GM18502 (cell line): ENCODE measurements around the gene TMEM116.
A peak's percentile ranks its signal among the peaks of the same experiment; 100 is the strongest.
"Not testable (repeated sequence)": the region's sequence is repeated elsewhere in the genome, so short reads cannot be mapped to it uniquely, and the experiment has no call there.

ENCODE experiments used
- ATAC-seq: cut with Tn5 transposase; IDR thresholded peaks from one replicate; pipeline ENCODE4 v1.9.1; 2021; ENCODE audit warnings: mild to moderate bottlenecking; ENCODE audit not compliant: unreplicated experiment, poor library complexity

The TMEM116 gene

DNA sequence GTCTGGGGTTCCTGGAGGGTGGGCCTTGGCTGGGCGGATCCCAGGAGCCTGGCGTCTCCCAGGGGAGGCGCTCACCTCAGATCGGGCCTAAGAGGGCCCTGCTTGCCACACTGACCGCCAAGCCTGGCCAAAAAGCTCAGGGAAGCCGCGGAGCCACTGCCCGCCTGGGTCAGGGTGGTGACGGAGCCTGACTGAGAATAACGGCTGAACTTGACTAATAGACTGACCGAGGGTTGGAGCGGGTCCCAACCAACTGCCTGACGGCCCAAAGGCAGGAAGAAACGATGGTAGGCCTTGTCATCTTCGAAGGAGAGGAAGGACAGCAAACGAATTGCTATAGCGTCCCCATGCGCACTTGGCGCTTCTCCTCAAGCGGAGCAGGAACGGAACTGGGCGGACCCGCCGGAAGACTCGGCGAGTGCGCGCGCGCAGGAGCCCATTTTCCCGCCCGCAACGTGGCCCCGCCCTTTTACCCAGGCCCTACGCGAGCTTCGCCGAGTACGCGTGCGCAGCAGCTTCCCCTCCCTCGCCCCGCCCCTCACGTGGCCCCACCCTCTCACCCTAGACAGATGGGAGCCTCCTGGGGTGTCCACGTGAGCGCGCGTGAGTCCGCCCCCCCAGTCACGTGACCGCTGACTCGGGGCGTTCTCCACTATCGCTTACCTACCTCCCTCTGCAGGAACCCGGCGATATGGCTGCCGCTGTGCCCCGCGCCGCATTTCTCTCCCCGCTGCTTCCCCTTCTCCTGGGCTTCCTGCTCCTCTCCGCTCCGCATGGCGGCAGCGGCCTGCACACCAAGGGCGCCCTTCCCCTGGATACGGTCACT, at the start of gene TMEM116, which contains the start of gene ERP29:
Gene TMEM116, minus strand, starts transcription at position 391 of the 826 bp plus-strand sequence. CDS start 7,895 bp downstream, outside the sequence.
Gene ERP29, plus strand, starts transcription at position 652 of the 826 bp plus-strand sequence. Its CDS starts 40 bp downstream, at position 692.
- ATAC-seq = peak; percentile 71

DNA sequence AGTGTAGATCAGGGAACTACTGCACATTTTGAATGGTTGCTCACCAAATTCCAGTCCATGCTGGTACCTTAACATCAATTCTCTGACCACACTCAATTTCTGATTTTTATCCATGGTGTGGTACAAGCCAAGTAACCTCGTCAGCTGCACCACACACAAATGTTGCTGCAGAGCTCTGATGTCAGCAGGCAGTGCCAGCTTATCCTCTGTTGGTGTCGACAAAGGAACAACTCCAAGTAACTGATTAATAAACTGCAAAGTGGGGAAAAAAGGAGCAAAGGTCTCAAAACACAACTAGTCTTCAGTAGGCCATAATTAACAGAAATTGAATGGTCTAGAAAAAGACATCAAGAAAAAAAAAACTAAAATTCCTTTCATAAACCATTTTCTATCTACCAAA, 48.2 kb upstream of the TMEM116 start:
- no peak for ATAC-seq

- no peak for ATAC-seq
Measured at GRCh38 chr12:112049351-112049750, 36.4 kb upstream of the TMEM116 start.

GRCh38 chr12:112046003-112046402, 33.0 kb upstream of the TMEM116 start:
- no peak for ATAC-seq

DNA sequence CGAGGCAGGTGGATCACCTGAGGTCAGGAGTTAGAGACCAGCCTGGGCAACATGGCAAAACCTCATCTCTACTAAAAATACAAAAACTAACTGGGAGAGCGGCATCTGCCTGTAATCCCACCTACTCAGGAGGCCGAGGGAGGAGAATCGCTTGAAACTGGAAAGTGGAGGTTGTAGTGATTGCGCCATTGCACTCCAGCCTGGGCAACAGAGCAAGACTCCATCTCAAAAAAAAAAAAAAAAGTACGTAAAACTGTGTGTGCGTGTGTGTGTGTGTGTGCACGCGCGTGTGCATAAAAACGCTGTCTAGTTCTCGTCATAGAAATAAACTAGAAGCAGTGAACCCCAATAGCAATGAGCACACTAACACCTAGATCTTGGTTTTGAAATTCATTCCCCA, 23.6 kb upstream of the TMEM116 start:
- ATAC-seq = not testable (repeated sequence)

DNA sequence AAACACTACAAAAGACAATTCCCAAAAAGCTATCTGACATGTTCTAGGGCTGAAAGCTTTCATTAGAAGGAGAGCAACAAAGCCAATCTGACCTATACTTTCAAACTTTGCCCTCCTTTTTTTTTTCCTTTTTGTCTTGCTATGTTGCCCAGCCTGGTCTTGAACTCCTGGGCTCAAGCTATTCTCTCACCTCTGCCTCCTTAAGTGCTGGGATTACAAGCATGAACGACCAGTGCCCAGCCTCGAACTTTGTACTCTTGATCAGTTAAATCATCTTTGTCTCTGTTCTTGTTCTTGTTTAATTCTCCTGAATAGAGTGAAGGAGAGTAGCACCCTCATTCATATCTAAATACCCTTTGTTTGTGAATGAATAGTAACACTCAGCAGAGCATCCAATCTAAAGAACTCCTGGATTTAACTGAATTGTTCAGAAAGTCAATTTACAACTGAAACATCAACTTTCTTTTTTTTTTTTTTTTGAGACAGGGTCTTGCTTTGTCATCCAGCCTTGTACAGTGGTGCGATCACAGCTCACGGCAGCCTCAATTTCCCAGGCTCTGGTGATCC, 22.3 kb upstream of the TMEM116 start:
- ATAC-seq = no peak

DNA sequence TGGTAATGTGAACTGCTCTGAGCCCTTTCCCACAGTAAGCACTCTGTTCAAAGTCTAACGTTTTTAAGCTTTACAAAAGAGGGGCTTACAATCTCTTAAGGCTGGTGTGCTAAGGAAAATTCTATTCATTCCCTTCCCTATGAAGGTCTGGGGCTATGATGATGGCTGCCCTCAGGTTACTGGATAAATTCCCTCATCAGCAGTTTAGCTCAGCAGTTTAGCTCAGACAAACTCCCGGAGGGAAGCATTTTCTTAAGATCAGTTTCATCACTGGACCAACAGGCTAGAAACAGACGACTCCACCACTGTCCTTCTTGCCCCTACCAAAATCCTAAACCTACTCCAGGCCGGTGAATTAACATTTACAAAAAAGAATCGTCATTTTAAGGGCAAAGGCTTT, 19.3 kb upstream of the TMEM116 start:
- no peak for ATAC-seq

DNA sequence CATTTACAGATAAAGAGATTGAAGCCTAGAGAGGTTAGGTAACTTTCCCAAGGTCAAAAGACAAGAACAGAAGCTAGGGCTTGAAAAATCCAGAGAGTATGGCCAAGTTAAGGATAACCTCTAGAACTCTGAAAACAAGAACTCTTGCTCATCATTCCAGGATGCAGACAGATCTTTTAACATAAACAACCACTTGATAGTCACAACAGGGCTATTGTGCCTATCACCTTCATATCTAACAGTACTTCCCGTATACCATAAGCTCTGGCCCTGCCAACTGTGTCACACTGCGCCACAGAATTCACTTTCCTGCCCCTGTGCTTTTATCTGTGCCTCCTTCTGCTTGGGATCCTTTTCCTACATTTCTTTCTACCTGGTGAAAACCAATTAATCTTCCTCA, 18.5 kb upstream of the TMEM116 start:
- ATAC-seq = no peak

DNA sequence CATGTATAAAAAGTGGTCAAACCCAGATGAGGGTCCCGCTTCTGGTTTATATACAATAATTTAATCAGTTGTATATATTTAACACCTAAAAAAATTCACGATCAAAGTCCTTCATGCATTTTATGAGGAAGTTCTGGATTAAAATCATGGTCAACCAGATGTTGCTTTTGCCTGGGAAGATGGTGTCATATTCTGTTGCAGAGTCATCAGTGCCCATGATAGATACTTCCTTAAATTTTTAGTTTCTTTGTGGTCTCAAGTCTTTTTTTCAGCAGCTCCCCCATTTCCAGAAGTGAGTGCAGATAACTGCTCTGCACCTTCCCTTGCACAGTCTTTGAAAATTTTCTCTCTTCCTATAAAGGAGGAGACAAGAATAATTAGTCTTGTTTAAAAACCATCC, 16.3 kb upstream of the TMEM116 start:
- ATAC-seq = no peak

DNA sequence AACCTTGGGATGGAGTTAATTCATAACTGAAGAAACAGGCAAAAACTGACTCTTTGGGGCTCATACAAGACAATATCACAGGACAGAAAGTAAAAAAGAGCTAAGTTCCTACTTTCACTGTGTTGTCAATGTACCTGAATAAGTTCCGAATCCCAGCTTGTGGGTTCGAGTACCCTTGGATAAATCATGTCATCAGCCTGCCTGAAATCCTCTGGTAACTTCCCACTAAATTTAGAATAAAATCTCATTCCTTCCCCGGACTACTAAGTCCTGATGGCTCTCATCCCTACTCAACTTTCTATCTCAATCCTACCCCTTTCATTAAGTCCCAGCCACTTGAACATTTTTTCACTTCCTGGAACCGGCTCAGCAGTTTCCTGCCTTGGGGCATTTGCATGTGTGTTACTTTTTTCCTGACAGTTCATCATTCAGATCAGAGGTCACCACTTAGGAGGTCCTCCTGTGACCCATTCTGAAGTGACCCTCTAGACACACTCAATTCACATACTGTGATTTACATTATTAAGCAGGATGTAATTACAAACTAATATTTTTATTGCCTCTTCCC, 12.9 kb upstream of the TMEM116 start:
- ATAC-seq = no peak

- ATAC-seq = no peak
Measured at GRCh38 chr12:112023759-112024396, 10.9 kb upstream of the TMEM116 start.

GRCh38 chr12:112022241-112023016, 9.5 kb upstream of the TMEM116 start:
- no peak for ATAC-seq

DNA sequence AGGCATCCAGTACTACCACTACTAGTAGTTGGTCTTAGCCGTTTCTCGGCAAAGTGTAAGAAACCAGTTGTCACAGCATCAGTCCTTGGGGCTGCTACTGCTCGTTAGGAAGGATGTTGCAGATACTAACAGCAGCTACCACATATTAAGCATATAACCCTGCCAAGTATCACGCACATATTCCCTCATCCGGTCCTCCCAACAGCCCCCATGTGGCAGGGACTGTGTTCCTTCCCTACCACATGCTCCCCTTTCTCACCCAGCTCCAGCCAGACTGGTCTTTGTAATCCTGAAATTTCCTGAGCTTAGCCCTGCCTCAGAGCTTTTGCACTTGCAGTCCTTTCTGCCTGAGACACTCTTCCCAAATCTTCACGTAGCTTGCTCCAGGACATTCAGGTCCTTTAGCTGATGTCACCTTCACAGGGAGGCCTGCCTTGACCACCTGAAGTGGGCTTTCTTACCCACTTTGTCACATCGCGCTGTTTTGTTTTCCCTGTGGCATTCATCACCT, 8.0 kb upstream of the TMEM116 start:
- no peak for ATAC-seq

DNA sequence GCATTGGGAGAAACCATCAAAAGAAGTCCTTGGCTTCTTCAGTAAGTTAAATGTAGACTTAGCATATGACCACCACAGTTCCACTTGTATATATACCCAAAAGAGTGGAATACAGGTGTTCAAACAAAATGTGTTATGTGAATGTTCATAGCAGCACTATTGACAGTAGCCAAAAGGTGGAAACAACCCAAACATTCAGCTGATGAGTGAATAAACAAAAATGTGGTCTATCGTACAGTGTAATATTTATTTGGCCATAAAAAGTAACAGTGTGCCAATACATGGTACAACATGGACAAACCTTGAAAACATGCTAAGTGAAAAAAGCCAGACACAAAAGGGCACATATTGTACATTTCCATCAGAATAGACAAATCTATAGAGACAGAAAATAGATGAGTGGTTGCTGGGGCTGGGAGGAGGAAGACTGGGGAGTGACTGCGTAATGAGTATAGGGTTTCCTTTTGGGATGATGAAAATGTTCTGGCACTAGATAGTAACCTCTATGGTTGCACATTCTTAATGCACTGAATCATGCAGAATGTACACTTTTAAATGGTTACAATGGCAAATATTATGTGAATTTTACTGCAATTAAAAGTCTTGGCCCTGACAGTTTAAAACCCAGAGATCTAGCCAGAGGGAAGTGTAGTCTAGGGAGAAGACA, 5.7 kb upstream of the TMEM116 start:
- no peak for ATAC-seq

DNA sequence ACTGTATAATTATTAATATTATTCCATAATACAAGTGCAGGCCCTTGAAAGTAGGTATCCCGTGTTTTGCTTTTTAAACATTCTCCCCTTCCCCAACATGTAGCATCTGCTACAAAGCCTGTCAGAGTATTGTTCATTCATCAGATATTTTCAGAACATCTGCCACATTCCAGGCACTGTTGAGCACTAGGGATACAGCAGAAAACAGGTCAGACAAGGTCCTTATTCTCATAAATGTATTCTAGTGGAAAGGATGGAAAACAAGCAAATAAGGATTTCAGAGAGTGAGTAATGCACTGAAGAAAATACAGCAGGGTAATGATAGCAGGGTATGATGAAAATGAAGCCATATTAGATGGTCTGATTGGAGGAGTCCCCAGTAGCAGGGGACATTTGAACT, 4.1 kb upstream of the TMEM116 start:
- no peak for ATAC-seq

DNA sequence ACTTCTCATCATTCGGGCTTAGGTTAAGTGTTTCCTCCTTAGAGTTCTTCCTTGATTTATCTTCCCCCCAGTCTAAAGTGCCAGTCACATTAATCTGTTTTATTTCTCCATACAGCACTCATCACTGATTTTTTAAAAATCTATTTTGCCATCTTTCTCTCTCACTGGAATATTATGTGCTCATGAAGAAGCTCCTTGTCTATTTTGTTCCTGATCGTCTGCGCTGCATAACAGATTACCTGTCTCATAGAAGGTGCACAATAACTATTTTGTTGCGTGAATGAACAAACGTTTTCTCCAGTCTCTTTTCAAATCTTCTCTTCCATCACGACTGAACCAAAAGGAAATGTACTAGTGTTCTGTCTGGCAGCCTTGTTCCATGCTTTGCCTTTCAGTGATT, 3.0 kb upstream of the TMEM116 start:
- no peak for ATAC-seq

GRCh38 chr12:112013601-112014402, 837 bp upstream of the TMEM116 start:
- ATAC-seq = peak; percentile 34

DNA sequence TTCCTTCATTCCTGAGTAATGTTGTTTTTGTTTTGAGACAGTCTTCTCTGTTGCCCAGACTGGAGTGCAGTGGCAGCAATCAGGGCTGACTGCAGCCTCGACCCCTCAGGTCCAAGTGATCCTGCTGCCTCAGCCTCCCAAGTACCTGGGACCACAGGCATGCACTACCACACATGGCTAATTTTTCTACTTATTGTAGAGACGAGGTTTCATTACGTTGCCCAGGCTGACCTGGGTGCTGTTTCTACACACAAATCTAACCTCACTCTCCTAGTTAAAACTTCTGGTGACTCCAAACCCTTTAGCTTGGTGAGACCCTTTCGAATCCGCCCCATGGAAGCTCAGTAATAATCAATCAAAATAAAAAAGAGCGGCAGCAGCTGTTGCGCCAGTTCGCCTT, 1.3 kb downstream of the TMEM116 start:
- ATAC-seq = no peak
